HEK293T (cell line): ENCODE data around the gene HDAC10.

ENCODE experiments used
- ARNT ChIP-seq: fragments of 450-650 bp; IDR thresholded peaks from 2 replicates; pipeline ENCODE4 v1.6.1; 2017; ENCODE audit warnings: mild to moderate bottlenecking
- CTBP1 ChIP-seq: fragments of 450-650 bp; IDR thresholded peaks from 2 replicates; pipeline ENCODE4 v1.6.1; 2016; ENCODE audit warnings: borderline replicate concordance
- ELF4 ChIP-seq: fragments of 450-650 bp; IDR thresholded peaks from 2 replicates; pipeline ENCODE4 v1.6.1; 2017; ENCODE audit warnings: antibody characterized with exemption
- FOXA1 ChIP-seq: fragments of 450-650 bp; IDR thresholded peaks from 2 replicates; pipeline ENCODE4 v1.6.1; 2016; ENCODE audit warnings: mild to moderate bottlenecking
- FOXK2 ChIP-seq: fragments of 450-650 bp; IDR thresholded peaks from 2 replicates; pipeline ENCODE4 v1.6.1; 2016; ENCODE audit warnings: mild to moderate bottlenecking
- FOXM1 ChIP-seq: fragments of 450-650 bp; IDR thresholded peaks from 2 replicates; pipeline ENCODE4 v1.6.1; 2017; ENCODE audit warnings: mild to moderate bottlenecking, borderline replicate concordance
- HDGF ChIP-seq: fragments of 450-650 bp; IDR thresholded peaks from 2 replicates; pipeline ENCODE4 v1.6.1; 2017; ENCODE audit warnings: antibody characterized with exemption, borderline replicate concordance
- L3MBTL2 ChIP-seq: fragments of 450-650 bp; conservative IDR thresholded peaks from 2 replicates; pipeline ENCODE4 v1.6.1; 2016; ENCODE audit warnings: mild to moderate bottlenecking
- NFRKB ChIP-seq: fragments of 450-650 bp; IDR thresholded peaks from 2 replicates; pipeline ENCODE4 v1.6.1; 2016; ENCODE audit warnings: mild to moderate bottlenecking, moderate library complexity
- SP1 ChIP-seq: fragments of 450-650 bp; IDR thresholded peaks from 2 replicates; pipeline ENCODE4 v1.6.1; 2017
- SUZ12 ChIP-seq: fragments of 450-650 bp; IDR thresholded peaks from 2 replicates; pipeline ENCODE4 v1.6.1; 2016; ENCODE audit warnings: mild to moderate bottlenecking
- TARDBP ChIP-seq: fragments of 450-650 bp; IDR thresholded peaks from 2 replicates; pipeline ENCODE4 v1.6.1; 2016
- ZNF384 ChIP-seq: fragments of 450-650 bp; IDR thresholded peaks from 2 replicates; pipeline ENCODE4 v1.6.1; 2016
- TF ChIP-seq, protein P1 (sequence below): fragments of 450-650 bp; IDR thresholded peaks from 2 replicates; pipeline ENCODE4 v1.6.1; 2016

DNA sequence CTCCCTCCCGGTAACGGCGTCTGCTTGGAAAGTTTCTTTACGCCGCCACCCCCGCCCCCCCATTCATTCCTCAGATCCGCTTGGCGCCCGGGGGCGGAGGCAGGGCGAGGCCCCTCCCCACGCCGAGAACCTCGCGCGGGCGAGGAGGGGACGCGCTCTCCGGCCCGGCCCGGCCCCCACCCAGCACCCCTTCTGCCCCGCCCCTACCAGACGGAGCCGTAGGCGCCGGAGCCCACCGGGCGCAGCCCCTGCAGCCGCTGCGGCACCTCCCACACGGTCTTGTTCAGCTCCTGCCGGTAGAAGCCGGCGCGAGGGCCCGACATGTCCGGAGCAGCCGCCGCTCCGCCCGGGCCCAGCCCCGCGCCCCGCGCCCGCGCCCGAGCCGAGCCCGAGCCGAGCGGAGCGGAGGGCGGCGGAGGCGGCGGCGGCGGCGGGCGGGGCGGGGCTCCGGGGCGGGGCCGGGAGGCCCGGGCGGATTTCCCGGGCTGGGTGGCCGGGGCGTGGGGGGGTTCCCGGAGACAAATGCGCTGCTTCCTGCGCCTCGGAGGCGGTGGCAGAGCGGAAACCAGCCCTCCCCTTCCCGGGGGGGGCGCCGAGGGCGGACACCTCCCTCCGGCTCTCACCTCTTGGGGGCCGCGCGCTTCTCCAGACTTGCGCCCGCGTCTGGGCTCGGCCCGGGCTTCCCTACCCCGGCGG is 19.1 kb upstream of the HDAC10 start, which contains the start of gene MAPK11:
- TF ChIP-seq SP1 (no peak), TARDBP (no peak), L3MBTL2 (no peak), FOXM1 (no peak), SUZ12 (no peak), FOXA1 (no peak), CTBP1 (no peak), FOXK2 (no peak), HDGF (no peak), ELF4 (no peak), ZNF384 (no peak), ARNT (no peak), NFRKB (no peak)
- TF ChIP-seq, protein P1, sequence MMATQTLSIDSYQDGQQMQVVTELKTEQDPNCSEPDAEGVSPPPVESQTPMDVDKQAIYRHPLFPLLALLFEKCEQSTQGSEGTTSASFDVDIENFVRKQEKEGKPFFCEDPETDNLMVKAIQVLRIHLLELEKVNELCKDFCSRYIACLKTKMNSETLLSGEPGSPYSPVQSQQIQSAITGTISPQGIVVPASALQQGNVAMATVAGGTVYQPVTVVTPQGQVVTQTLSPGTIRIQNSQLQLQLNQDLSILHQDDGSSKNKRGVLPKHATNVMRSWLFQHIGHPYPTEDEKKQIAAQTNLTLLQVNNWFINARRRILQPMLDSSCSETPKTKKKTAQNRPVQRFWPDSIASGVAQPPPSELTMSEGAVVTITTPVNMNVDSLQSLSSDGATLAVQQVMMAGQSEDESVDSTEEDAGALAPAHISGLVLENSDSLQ: no peak
